IPS-18c (cell line): ENCODE results near the gene WNT9A.
"Not testable (repeated sequence)": the region's sequence is repeated elsewhere in the genome, so short reads cannot be mapped to it uniquely, and the experiment has no call there.

Source experiments
- H3K4me3 ChIP-seq: 2 replicates; pipeline ENCODE4 v1.7.0; 2013; ENCODE audit warnings: low read depth, mild to moderate bottlenecking, low read length, moderate library complexity; ENCODE audit not compliant: insufficient read depth
- H3K9me3 ChIP-seq: one replicate; pipeline ENCODE4 v1.6.1; 2013; ENCODE audit warnings: mild to moderate bottlenecking, low read length, moderate library complexity; ENCODE audit not compliant: control insufficient read depth, insufficient read depth

WNT9A gene

DNA sequence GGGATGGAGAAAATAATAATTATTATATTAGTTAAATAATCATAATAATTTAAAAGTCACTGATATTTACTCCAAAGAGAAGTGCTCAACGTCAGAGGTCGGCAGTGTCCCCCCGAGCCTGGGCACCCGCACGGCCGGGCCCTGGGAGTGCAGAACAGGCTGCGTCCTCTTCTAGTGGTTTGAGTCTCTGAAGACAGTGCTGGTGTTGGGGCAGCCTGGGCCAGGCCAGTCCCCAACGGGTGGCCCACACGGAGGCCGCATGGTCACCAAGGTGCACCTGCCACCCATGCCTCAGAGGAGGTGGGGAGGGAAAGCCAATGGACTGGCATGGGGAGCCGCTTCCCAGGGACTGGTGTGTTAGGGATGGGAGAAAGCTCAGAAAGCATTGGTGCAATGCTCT lies 27.3 kb downstream of the WNT9A start:
- H3K4me3 ChIP-seq, result no peak overlapping the region
- H3K9me3 ChIP-seq, result peaks cover 2% of the 10 kb centered on the region

DNA sequence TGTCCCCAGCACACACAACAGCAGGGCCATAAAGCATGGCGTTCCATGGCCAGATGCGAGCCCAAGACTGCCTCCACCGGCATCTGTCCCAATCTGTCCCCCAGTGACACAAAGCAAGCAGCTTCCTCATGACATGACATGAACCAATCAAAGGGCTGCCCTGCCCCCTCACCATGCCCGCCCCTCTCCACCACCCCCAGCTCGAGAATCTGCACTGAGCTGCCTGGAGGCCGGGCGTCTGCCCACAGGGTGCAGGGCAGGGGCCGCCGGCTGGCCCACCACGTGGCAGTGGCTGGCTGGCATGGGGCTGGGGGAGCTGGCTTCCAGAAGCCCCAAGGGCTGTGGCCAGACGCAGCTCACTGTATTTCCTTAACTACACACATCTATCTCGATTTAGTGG lies 27.8 kb downstream of the WNT9A start:
- Histone ChIP-seq H3K4me3 (no peak overlapping the region), H3K9me3 (peaks cover 2% of the 10 kb centered on the region)

DNA sequence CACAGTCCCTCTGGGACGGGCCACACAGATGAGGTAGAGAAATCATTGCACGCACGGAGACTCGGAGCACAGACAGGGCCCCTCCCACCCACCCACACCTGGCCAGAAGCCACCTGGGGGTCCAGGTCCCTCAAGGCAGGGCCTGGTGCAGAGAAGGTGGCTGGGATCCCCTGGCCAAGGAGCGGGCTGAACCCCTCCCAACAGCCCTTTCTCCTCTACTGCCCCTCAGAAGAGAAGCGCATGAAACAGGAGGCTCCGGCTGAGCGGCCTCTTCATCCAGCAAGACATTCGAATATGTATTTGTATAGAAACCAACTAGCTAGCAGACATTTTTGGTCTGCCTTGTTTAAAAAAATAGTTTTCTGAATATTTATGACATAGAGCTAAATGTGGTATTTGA lies 29.0 kb downstream of the WNT9A start:
- Histone ChIP-seq H3K4me3 (no peak overlapping the region), H3K9me3 (peaks cover 7% of the 10 kb centered on the region)

DNA sequence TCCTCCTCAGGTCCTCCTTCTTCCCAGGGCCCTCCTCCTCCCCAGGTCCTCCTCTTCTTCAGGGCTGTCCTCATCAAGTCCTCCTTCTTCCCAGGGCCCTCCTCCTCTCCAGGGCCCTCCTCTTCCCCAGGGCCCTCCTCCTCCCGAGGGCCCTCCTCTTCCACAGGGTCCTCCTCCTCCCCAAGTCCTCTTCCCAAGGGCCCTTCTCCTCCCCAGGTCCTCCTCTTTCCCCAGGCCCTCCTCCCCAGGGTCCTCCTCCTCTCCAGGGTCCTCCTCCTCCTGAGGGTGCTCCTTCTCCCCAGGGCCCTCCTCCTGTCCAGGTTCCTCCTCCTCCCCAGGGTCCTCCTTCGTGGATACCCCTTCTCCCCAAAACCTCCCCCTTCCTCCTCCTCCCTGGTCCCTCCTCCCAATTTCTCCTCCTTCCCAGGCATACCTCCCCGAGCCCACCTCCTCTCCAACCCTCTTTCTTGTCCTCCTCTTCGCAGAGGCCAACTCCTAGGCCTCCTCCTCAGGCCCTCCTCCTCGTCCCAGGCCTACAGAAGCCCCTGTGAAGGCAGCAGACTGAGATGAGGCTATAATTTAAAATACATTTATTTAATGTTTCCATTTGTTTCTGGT lies 29.5 kb downstream of the WNT9A start:
- H3K4me3 ChIP-seq, result no peak overlapping the region

DNA sequence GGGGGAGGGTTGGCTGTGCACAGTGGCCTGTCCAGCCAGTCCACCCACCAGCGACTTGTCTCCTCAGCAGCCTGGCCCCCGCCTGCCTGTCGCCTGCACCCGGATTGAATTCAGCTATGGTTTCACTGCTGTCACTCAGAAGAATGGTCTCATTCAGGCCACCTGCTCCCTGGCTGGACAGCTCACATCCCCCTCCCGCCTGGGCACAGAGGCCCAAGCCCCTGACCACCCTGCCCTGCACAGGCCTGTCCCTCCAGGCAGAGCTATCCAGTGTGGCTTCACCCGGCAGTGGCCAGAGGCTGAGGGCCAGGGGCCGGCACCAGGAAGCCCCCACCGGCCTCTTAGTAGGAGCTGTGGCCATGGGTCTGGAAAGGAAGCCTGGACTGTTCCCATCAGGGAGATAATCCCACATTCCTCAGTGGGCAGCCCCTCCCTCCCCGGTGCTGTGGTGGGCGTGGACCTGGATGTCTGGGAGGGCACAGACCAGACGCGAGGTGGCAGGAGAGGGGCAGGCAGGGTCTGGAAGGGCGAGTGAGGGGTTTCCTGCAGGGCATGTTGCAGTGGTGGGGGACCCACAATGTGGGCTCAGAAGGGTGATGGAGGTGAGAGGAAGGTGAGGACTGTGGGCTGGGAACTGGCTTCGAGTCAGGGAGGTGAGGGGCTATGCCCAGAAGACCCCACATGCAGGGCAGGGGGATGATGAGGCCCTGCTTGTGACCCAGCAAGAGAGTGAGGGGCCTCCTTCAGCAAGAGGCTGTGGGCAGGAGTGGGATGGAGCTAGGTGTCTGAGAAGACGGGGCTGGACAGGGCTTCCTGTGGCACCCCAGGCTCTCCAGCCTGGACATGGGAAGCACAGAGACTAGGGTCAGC lies 30.4 kb downstream of the WNT9A start:
- H3K9me3 ChIP-seq, result peaks cover 7% of the 10 kb centered on the region
- H3K4me3 ChIP-seq, result no peak overlapping the region

More for the DNA sequence above, 29.5 kb downstream of the WNT9A start:
- H3K9me3 ChIP-seq, result peaks cover 7% of the 10 kb centered on the region

DNA sequence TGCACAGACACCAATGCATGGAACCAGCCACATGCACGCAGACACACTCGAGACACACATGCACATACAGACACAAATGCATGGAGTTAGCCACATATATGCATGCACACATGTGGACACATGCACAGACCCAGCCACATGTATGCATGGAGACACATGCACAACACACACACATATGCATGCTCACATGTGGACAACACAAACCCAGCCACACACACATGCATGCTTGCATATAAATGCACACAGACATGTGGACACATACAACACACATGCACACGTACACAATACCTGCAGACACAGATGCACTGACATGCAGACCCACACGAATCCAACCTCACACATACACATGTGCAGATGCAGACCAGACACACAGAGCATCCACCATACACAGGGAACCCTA lies 31.1 kb downstream of the WNT9A start:
- Histone ChIP-seq H3K4me3 (no peak overlapping the region), H3K9me3 (peaks cover 7% of the 10 kb centered on the region)

DNA sequence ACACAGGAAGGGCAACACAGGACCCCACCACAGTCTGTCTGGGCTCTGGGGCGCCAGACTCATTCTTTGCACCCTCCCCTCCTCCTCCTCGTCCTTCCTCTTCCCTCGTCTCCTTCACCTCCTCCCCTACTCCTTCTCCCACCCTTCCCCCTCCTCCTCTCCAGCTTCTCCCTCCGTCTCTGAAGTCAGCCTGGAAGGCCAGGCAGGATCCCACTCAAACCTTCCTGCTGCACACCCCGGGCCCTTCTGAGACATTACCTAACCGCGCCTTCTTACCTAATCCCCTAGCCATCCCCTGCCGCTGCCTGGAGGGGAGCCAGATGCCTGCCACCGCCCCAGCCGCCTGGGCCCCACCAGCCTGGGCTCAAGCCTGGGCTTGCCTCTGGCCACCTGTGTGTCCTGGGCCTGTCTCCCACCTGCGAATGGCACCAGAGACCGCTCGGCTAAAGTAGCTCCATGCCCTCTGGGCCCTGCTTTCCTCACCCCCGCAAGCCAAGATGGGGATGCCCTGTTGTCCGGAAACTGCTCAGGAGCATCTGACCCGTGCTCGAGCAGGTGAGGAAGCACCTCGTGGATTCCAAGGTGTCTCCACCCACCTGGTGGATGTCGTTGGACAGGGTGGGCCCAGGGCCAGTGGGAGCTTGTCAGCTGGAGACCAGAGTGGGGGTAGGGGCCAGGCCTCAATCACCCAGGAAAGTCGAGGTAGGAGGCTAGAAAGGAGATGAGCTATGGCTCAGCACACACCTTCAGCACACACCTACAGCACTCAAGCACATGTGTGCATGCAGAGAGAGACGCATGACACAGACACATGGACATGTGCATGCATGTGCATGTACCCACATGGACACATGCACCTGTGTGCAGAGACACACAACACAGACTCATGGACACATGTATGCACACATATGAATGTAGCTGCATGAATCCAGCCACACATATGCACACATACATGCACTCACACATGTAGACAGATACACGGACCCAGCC lies 31.9 kb downstream of the WNT9A start:
- no peak overlapping the region for H3K4me3 ChIP-seq
- peaks cover 4% of the 10 kb centered on the region for H3K9me3 ChIP-seq

DNA sequence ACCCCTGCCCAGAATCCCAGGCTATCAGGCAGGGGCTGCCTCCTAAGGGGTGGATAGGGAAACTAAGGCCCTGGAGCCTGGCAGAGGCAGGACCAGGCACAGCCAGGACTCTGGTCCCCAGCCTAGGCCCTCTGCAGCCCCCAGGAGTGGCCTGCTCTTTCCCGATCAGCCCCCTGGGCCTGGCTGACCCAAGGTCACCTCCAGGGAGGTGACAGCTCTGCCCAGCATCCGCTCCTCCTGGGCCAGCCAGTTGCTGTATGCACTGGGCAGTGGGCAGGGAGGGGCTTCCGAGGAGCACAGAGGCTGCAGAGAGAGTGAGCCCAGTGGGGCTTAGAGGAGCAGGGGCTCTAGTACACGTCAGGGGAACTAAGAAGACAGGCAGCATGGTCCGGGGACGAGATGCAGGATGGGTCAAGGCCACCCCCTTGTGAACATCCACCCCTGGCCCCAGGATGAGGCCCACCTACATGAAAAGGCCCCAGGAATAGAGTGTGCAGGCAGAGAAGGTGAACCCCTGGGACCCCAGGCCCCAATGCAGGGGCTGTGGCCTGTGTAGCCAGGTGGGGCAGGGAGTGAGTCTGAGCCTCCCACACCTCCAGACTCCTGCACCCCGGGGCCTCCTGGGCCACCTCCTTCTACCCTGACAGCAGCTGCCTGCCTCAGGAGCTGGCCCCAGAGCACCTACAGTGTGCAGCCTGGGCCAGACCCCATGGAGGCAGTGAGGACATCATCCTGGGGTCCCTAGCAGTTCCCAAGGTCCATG lies 32.8 kb downstream of the WNT9A start:
- no peak overlapping the region for H3K4me3 ChIP-seq
- peaks cover 4% of the 10 kb centered on the region for H3K9me3 ChIP-seq

DNA sequence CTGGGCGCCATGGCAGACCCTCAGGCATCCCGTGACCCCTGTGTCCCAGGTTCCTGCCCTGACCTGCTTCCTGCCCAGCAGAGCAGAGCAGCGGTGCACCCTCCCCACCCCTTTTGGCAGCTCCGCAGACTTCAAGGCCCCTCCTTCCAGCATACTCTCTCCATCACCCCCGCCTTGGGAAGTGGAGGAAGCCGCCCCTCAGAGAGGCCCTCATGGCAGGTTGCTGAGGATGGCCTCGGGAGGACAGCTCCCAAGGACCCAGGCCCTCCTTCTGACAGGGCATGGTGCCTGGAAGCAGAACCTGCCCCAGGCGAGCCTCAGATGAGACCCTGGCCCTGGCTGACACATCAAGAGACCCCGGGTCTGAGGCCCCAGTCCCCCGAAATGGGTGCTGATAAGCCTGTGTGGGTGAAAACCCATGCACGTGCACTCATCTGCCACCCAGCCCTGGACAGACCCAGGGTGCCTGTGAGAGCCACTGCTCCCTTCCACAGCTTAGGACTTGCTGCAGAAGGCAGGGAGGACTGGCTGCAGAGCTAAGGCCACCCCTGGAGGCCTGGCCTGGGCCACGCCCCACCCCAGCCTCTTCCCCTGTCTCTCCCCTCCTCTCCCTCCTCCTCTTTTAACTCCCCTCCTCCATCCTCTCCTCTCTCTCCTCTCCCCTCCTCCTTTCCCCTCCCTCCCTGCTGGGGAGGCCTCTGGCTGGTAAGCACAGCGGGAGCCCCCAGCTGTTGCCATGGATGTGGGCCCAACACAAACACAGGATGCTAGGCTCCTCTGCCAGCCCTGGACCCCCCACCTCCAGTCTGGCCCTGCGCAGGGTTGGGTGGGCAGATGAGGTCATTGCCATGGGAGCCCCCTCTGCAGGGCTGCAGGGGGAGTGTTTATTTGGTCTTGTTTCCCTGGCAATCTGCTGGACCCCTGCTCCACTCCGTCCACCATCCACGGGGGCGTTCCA lies 33.7 kb downstream of the WNT9A start:
- Histone ChIP-seq H3K9me3 (peaks cover 4% of the 10 kb centered on the region), H3K4me3 (no peak overlapping the region)

DNA sequence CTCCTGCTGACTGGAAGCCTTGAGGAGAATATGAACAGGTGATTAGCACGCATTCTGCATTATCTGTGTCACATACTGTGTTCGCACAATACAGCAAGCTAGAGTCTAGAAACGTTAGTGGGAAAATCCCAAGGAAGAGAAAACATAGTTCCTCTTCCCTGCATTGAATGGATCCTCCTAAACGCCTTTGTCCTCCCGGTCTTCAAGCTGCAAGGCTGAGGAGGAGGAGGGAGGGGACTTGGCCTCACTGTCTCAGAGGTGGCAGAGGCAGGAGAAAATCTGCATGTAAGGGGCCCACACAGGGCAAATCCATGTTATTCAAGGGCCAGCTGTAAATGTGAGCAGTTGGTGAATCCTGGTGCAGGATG lies 34.4 kb downstream of the WNT9A start:
- Histone ChIP-seq H3K4me3 (no peak overlapping the region), H3K9me3 (peaks cover 4% of the 10 kb centered on the region)

DNA sequence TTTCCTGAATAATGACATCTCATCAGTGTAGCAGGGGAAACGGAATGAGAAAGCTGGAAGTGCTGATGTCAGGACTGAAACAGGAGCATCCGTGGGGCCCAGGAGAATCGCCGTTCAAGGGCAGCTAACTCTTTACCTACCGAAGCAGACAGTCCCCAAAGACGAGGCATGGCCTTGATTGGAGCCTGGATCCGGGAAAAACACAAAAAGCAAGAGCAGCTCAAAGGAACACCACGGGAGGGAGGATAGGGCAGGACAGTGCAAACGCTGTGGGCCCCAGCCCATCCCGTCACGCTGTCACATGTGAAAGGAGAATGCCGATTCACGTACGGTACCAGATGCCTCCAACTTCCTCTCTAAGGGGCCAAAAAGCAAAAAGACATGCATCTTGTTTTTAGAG lies 34.9 kb downstream of the WNT9A start:
- Histone ChIP-seq H3K9me3 (peaks cover 4% of the 10 kb centered on the region), H3K4me3 (no peak overlapping the region)

DNA sequence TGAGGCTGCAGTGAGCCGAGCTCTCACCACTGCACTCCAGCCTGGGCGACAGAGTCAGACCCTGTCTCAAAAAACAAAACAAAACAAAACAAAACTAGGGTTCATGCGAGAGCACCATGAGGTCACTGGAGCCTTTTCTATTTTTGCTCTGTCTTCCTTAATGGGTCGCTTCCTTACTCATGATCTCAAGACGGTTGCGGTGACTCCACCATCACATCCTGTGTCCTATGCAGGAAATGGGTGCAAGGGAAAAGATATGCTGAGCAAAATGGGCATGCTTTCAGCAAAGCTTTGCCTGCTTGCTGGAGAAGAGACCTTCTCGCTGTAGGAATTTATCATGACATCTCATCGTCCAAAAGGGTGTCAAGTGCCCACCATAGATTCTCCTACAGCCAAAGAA lies 36.4 kb downstream of the WNT9A start:
- no peak overlapping the region for H3K4me3 ChIP-seq

DNA sequence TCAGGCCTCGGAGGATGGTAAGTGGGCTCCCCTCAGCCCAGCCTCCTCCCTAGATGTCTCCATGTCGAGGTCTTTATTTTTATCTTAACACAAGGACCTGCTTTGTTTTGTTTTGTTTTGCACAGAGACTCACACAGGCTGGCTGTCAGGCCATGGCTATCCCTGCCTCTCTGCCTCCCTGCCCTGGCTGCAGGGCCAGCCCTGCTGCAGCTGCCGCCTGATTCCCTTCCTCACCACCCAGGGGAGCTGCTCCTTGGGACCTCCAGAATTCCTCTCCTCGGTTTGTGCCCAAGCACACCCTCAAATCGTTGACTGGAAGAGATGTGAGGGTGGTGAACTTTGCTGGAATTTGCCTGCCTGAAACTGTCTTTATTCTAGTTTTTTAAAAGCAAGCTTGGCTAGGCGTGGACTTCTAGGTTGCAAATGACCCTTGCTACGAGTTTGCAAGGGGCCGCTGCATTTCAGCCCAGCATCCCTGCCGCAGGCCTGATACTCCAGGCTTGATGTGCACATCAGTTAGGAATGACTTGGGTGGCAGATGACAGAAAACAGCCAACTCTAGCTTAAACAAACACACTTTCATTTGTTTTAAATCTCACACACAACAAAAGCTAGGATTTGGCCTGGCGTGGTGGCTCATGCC lies 37.1 kb downstream of the WNT9A start:
- no peak overlapping the region for H3K4me3 ChIP-seq
- H3K9me3 ChIP-seq, result peaks cover 4% of the 10 kb centered on the region

More for the DNA sequence above, 36.4 kb downstream of the WNT9A start:
- peaks cover 4% of the 10 kb centered on the region for H3K9me3 ChIP-seq

DNA sequence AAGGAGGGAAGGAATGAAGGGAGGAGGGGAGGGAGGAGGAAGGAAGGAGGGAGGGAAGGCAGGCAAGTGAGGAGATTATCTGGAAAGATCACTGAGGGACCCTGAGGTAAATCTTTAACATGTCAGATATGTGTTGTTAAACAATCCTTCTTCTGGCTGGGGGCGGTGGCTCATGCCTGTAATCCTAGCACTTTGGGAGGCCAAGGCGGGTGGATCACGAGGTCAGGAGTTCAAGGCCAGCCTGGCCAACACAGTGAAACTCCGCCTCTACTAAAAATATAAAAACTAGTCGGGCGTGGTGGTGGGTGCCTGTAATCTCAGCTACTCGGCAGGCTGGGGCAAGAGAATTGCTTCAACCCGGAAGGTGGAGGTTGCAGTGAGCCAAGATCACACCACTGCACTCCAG lies 37.8 kb downstream of the WNT9A start:
- not testable (repeated sequence) for H3K4me3 ChIP-seq, H3K9me3 ChIP-seq

DNA sequence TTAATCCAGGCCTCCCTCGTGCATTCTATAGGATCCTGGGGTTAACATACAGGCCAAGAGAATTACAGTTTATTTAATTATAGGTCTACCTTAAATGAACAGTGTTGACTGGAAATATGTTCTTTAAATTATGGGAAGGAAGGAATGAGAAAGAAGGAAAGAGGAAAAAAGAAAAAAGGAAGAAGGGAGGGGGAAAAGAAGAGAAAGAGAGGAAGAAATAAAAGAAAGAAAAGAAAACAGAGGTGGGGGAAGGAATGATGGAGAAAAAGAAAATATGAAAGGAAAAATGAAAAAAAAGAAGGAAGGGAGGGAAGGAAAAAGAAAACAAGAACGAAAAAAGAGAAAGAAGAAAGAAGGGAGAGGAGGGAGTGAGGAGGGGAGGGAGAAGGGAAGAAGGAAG lies 38.5 kb downstream of the WNT9A start:
- H3K4me3 ChIP-seq, result no peak overlapping the region
- H3K9me3 ChIP-seq, result no peaks in the 10 kb centered on the region

DNA sequence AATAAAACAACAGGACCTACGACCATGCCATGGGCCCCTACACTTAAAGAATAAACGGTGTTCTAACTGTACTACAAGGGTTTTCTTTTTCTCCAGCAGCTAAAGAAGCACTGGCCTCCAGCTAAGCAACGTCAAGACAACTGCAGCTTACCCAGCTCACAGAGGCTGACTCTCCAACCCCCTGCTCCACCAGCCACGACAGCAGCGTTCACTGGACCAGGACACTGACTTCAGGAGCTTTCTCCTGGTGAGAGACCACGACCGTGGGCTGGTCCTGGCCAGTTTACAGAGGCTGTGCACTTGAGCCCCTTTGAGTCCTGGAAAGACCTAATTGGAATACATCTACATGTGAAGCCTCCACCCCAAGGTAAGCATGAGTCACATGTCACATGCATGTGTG lies 39.4 kb downstream of the WNT9A start:
- Histone ChIP-seq H3K4me3 (no peak overlapping the region), H3K9me3 (no peaks in the 10 kb centered on the region)
